ENCODE results near the gene PLCB1. TPM values are rescaled to one million over a fixed set of nuclear protein-coding genes. Genes with fewer than 3 reads are reported as not detected.

Gene PLCB1
- total RNA-seq, 3 donors from 2014 or later, result 12.2 to 106 (median 30.5) TPM

GRCh38 chr20:8542110-8542486 lies 410.0 kb downstream of the PLCB1 start:
- no peak overlapping the region for H3K4me3 ChIP-seq
- no peaks in the 10 kb centered on the region for H3K36me3 ChIP-seq
- intact Hi-C loops (cut with DNase I; ENCODE audit: low total_unique reads), result no loop called here
- H3K9me3 ChIP-seq, result no peaks in the 10 kb centered on the region
- no peaks in the 10 kb centered on the region for H3K27me3 ChIP-seq
- TF ChIP-seq POLR2AphosphoS5 (IDR thresholded peaks at IDR 0.05) (no peak), CTCF (IDR thresholded peaks at IDR 0.05) (no peak), POLR2A (IDR thresholded peaks at IDR 0.05) (no peak)
- no peak for DNase-seq (ENCODE audit: low spot score in 2 of 2)
- H3K4me1 ChIP-seq, result no peaks in the 10 kb centered on the region
- peak overlapping the region in 1 of 2 donors; percentile 11 for H3K27ac ChIP-seq

- Histone ChIP-seq H3K27me3 (no peaks in the 10 kb centered on the region), H3K27ac (no peak overlapping the region), H3K4me3 (no peak overlapping the region), H3K9me3 (no peaks in the 10 kb centered on the region), H3K36me3 (no peaks in the 10 kb centered on the region), H3K4me1 (no peaks in the 10 kb centered on the region)
- DNase-seq (ENCODE audit: low spot score in 2 of 2), result no peak
- no peak for TF ChIP-seq POLR2AphosphoS5 (IDR thresholded peaks at IDR 0.05)
- TF ChIP-seq POLR2A (IDR thresholded peaks at IDR 0.05), result no peak
- TF ChIP-seq CTCF (IDR thresholded peaks at IDR 0.05), result no peak
- intact Hi-C loops (cut with DNase I; ENCODE audit: low total_unique reads), result no loop called here
Observed at GRCh38 chr20:8545212-8545611, 413.1 kb downstream of the PLCB1 start.

GRCh38 chr20:8547035-8547650 lies 415.1 kb downstream of the PLCB1 start:
- Histone ChIP-seq H3K36me3 (no peaks in the 10 kb centered on the region), H3K9me3 (no peaks in the 10 kb centered on the region), H3K4me1 (no peaks in the 10 kb centered on the region), H3K27me3 (no peaks in the 10 kb centered on the region), H3K4me3 (no peak overlapping the region), H3K27ac (no peak overlapping the region)
- TF ChIP-seq POLR2A (IDR thresholded peaks at IDR 0.05) (no peak), POLR2AphosphoS5 (IDR thresholded peaks at IDR 0.05) (no peak), CTCF (IDR thresholded peaks at IDR 0.05) (no peak)
- no peak for DNase-seq (ENCODE audit: low spot score in 2 of 2)
- intact Hi-C loops (cut with DNase I; ENCODE audit: low total_unique reads), result no loop called here

- no peak for DNase-seq (ENCODE audit: low spot score in 2 of 2)
- H3K36me3 ChIP-seq, result no peaks in the 10 kb centered on the region
Observed at GRCh38 chr20:8547968-8548588, 416.0 kb downstream of the PLCB1 start.

More at GRCh38 chr20:8547968-8548588, 416.0 kb downstream of the PLCB1 start:
- no peak overlapping the region for H3K4me3 ChIP-seq
- no peak overlapping the region for H3K27ac ChIP-seq
- no peak for TF ChIP-seq CTCF (IDR thresholded peaks at IDR 0.05)
- TF ChIP-seq POLR2A (IDR thresholded peaks at IDR 0.05), result no peak
- no peak for TF ChIP-seq POLR2AphosphoS5 (IDR thresholded peaks at IDR 0.05)
- H3K27me3 ChIP-seq, result no peaks in the 10 kb centered on the region
- intact Hi-C loops (cut with DNase I; ENCODE audit: low total_unique reads), result no loop called here
- H3K9me3 ChIP-seq, result no peaks in the 10 kb centered on the region
- no peaks in the 10 kb centered on the region for H3K4me1 ChIP-seq

Measured in breast epithelium (tissue), 4 donors.